HepG2 (cell line): ENCODE data around the gene RPS27L. TPM values are rescaled to one million over a fixed set of nuclear protein-coding genes. Genes with fewer than 3 reads are reported as not detected.

Experiments
- EED ChIP-seq: sonication (generic); formaldehyde crosslinking; IDR thresholded peaks from 2 replicates; pipeline ENCODE4 v1.5.0; 2020; ENCODE audit warnings: mild to moderate bottlenecking, missing genetic modification reagents
- HNRNPL ChIP-seq: fragments of 200-400 bp; formaldehyde crosslinking; IDR thresholded peaks from 2 replicates; pipeline ENCODE4 v1.6.1; 2017; ENCODE audit warnings: mild to moderate bottlenecking, low read depth, low read length
- NRL ChIP-seq: sonication (generic); formaldehyde crosslinking; IDR thresholded peaks from 2 replicates; pipeline ENCODE4 v1.5.0; 2020; ENCODE audit warnings: missing genetic modification reagents, mild to moderate bottlenecking, moderate library complexity, borderline replicate concordance
- POLR2AphosphoS5 ChIP-seq: IDR thresholded peaks from 2 replicates; pipeline ENCODE4 v1.6.1; 2012; ENCODE audit warnings: low read depth, low read length
- PTBP1 ChIP-seq: fragments of 200-400 bp; formaldehyde crosslinking; IDR thresholded peaks from 2 replicates; pipeline ENCODE4 v1.6.1; 2018; ENCODE audit warnings: low read length, low read depth; ENCODE audit not compliant: poor library complexity, severe bottlenecking
- YY1 ChIP-seq: IDR thresholded peaks from 2 replicates; pipeline ENCODE4 v1.6.1; 2011; ENCODE audit warnings: low read length, low read depth, moderate library complexity, mild to moderate bottlenecking; ENCODE audit not compliant: insufficient read depth, insufficient replicate concordance
- ZNF576 ChIP-seq: sonication (generic); formaldehyde crosslinking; IDR thresholded peaks from 2 replicates; pipeline ENCODE4 v1.4.0; 2020; ENCODE audit warnings: mild to moderate bottlenecking, missing genetic modification reagents
- ZNF713 ChIP-seq: sonication (generic); formaldehyde crosslinking; IDR thresholded peaks from 2 replicates; pipeline ENCODE4 v1.4.0; 2020; ENCODE audit warnings: mild to moderate bottlenecking, missing genetic modification reagents
- ZSCAN31 ChIP-seq: sonication (generic); formaldehyde crosslinking; IDR thresholded peaks from 2 replicates; pipeline ENCODE4 v1.5.0; 2020; ENCODE audit warnings: low read depth, mild to moderate bottlenecking, missing genetic modification reagents
- polyA plus RNA-seq, 8 experiments: library from polyadenylated mRNA; depleted of rRNA in 3 of 8; stranded (reverse) in 7 of 8; unstranded in 1 of 8; fragments of >200 nt; fragmentation: Illumina TruSeq in 4 of 8; extraction: Trizol in 4 of 8; gene quantifications; 2 replicates each; pipeline versions ENCODE4 v1.2.1 to v1.2.3, GENCODE V29; 2011 to 2016; ENCODE audit warnings: low read depth in 4 of 8, missing spikeins in 1 of 8, mixed read lengths in 1 of 8; ENCODE audit not compliant: insufficient read depth in 1 of 8
- total RNA-seq, 5 experiments: library from RNA; depleted of rRNA; stranded (reverse); fragments of >200 nt; fragmentation: Illumina TruSeq; extraction: Trizol; gene quantifications; 2 replicates each; pipeline ENCODE4 v1.2.3, GENCODE V29; 2016; ENCODE audit warnings: low read depth in 1 of 5
- TF ChIP-seq, protein P1 (sequence below): IDR thresholded peaks from 2 replicates; pipeline ENCODE4 v1.6.1; 2016; ENCODE audit warnings: low read depth, missing genetic modification reagents, missing compliant biosample characterization
- TF ChIP-seq, protein P2 (sequence below): sonication (generic); formaldehyde crosslinking; IDR thresholded peaks from 2 replicates; pipeline ENCODE4 v1.4.0; 2020; ENCODE audit warnings: missing genetic modification reagents
- TF ChIP-seq, protein P3 (sequence below): sonication (generic); formaldehyde crosslinking; IDR thresholded peaks from 2 replicates; pipeline ENCODE4 v1.9.0; 2022; ENCODE audit warnings: low read depth, missing genetic modification reagents
- TF ChIP-seq, protein P4 (sequence below): sonication (generic); formaldehyde crosslinking; IDR thresholded peaks from 2 replicates; pipeline ENCODE4 v1.5.1; 2020; ENCODE audit warnings: mild to moderate bottlenecking, moderate library complexity, missing genetic modification reagents

RPS27L gene
- total and polyA plus RNA-seq, 2 of the 13 experiments (the other 11 are each of a cell fraction or from before 2014, with no cell fraction given): 231 to 433 TPM

- TF ChIP-seq, protein P1, sequence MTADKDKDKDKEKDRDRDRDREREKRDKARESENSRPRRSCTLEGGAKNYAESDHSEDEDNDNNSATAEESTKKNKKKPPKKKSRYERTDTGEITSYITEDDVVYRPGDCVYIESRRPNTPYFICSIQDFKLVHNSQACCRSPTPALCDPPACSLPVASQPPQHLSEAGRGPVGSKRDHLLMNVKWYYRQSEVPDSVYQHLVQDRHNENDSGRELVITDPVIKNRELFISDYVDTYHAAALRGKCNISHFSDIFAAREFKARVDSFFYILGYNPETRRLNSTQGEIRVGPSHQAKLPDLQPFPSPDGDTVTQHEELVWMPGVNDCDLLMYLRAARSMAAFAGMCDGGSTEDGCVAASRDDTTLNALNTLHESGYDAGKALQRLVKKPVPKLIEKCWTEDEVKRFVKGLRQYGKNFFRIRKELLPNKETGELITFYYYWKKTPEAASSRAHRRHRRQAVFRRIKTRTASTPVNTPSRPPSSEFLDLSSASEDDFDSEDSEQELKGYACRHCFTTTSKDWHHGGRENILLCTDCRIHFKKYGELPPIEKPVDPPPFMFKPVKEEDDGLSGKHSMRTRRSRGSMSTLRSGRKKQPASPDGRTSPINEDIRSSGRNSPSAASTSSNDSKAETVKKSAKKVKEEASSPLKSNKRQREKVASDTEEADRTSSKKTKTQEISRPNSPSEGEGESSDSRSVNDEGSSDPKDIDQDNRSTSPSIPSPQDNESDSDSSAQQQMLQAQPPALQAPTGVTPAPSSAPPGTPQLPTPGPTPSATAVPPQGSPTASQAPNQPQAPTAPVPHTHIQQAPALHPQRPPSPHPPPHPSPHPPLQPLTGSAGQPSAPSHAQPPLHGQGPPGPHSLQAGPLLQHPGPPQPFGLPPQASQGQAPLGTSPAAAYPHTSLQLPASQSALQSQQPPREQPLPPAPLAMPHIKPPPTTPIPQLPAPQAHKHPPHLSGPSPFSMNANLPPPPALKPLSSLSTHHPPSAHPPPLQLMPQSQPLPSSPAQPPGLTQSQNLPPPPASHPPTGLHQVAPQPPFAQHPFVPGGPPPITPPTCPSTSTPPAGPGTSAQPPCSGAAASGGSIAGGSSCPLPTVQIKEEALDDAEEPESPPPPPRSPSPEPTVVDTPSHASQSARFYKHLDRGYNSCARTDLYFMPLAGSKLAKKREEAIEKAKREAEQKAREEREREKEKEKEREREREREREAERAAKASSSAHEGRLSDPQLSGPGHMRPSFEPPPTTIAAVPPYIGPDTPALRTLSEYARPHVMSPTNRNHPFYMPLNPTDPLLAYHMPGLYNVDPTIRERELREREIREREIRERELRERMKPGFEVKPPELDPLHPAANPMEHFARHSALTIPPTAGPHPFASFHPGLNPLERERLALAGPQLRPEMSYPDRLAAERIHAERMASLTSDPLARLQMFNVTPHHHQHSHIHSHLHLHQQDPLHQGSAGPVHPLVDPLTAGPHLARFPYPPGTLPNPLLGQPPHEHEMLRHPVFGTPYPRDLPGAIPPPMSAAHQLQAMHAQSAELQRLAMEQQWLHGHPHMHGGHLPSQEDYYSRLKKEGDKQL (CRISPR knock-in tag): peak; percentile 24; the same call in 1 of the 2 replicates
- TF ChIP-seq ZSCAN31 (peak; percentile 94), POLR2AphosphoS5 (peak; percentile 98), ZNF576 (CRISPR knock-in tag) (no peak), NRL (peak; percentile 58; the same call in 1 of the 2 replicates), ZNF713 (CRISPR knock-in tag) (no peak), HNRNPL (peak; percentile 85), EED (CRISPR knock-in tag) (peak; percentile 72), YY1 (peak; percentile 28), PTBP1 (no peak)
- TF ChIP-seq, protein P2, sequence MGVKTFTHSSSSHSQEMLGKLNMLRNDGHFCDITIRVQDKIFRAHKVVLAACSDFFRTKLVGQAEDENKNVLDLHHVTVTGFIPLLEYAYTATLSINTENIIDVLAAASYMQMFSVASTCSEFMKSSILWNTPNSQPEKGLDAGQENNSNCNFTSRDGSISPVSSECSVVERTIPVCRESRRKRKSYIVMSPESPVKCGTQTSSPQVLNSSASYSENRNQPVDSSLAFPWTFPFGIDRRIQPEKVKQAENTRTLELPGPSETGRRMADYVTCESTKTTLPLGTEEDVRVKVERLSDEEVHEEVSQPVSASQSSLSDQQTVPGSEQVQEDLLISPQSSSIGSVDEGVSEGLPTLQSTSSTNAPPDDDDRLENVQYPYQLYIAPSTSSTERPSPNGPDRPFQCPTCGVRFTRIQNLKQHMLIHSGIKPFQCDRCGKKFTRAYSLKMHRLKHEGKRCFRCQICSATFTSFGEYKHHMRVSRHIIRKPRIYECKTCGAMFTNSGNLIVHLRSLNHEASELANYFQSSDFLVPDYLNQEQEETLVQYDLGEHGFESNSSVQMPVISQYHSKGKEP (CRISPR knock-in tag): peak; percentile 22; the same call in 1 of the 2 replicates
- TF ChIP-seq, protein P3, sequence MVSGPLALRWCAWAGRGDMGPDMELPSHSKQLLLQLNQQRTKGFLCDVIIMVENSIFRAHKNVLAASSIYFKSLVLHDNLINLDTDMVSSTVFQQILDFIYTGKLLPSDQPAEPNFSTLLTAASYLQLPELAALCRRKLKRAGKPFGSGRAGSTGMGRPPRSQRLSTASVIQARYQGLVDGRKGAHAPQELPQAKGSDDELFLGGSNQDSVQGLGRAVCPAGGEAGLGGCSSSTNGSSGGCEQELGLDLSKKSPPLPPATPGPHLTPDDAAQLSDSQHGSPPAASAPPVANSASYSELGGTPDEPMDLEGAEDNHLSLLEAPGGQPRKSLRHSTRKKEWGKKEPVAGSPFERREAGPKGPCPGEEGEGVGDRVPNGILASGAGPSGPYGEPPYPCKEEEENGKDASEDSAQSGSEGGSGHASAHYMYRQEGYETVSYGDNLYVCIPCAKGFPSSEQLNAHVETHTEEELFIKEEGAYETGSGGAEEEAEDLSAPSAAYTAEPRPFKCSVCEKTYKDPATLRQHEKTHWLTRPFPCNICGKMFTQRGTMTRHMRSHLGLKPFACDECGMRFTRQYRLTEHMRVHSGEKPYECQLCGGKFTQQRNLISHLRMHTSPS (CRISPR knock-in tag): peak; percentile 71; the same call in 1 of the 2 replicates
- TF ChIP-seq, protein P4, sequence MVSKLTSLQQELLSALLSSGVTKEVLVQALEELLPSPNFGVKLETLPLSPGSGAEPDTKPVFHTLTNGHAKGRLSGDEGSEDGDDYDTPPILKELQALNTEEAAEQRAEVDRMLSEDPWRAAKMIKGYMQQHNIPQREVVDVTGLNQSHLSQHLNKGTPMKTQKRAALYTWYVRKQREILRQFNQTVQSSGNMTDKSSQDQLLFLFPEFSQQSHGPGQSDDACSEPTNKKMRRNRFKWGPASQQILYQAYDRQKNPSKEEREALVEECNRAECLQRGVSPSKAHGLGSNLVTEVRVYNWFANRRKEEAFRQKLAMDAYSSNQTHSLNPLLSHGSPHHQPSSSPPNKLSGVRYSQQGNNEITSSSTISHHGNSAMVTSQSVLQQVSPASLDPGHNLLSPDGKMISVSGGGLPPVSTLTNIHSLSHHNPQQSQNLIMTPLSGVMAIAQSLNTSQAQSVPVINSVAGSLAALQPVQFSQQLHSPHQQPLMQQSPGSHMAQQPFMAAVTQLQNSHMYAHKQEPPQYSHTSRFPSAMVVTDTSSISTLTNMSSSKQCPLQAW: no peak; the same call in 1 of the 2 replicates
These were observed at the start of gene RPS27L (continued) for GRCh38 chr15:63157118-63157843.
